Measurements from ENCODE around the gene FAF1. TPM values are rescaled to one million over a fixed set of nuclear protein-coding genes. Genes with fewer than 3 reads are reported as not detected.

FAF1 gene
- total and polyA plus RNA-seq, 9 of the 15 experiments (the other 6 are each of a cell fraction or from before 2014, with no cell fraction given), result 48.7 to 225 (median 118) TPM

DNA sequence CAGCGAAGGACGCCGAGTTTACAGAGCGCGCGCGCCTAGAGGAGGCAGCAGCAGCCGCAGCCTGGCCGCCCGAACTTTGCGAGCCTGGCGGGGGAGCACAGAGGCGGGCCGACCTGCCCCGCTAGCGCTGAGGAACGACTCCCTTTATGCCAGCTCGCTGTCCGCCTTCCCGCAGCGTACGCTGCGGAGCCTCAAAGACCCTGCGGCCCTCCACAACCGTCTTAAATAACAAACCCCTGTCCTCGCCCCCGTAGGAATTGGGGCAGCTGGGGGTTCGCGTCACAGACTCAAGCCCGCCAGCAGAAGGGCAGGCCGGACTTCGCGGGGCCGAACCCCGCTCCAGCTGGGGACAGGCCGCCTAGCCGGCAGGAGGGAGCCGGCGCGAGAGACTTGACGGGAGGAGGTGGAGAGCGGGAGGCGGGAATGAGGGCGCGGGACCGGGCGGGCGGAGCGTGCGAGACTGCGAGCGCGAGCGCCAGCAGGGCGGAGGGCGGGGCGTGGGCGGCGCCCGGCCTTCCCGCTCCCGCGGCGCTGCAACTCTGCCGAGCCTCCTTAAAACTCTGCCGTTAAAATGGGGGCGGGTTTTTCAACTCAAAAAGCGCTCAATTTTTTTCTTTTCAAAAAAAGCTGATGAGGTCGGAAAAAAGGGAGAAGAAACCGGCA is 8.2 kb upstream of the FAF1 start (continued):
- TF ChIP-seq, protein P1, sequence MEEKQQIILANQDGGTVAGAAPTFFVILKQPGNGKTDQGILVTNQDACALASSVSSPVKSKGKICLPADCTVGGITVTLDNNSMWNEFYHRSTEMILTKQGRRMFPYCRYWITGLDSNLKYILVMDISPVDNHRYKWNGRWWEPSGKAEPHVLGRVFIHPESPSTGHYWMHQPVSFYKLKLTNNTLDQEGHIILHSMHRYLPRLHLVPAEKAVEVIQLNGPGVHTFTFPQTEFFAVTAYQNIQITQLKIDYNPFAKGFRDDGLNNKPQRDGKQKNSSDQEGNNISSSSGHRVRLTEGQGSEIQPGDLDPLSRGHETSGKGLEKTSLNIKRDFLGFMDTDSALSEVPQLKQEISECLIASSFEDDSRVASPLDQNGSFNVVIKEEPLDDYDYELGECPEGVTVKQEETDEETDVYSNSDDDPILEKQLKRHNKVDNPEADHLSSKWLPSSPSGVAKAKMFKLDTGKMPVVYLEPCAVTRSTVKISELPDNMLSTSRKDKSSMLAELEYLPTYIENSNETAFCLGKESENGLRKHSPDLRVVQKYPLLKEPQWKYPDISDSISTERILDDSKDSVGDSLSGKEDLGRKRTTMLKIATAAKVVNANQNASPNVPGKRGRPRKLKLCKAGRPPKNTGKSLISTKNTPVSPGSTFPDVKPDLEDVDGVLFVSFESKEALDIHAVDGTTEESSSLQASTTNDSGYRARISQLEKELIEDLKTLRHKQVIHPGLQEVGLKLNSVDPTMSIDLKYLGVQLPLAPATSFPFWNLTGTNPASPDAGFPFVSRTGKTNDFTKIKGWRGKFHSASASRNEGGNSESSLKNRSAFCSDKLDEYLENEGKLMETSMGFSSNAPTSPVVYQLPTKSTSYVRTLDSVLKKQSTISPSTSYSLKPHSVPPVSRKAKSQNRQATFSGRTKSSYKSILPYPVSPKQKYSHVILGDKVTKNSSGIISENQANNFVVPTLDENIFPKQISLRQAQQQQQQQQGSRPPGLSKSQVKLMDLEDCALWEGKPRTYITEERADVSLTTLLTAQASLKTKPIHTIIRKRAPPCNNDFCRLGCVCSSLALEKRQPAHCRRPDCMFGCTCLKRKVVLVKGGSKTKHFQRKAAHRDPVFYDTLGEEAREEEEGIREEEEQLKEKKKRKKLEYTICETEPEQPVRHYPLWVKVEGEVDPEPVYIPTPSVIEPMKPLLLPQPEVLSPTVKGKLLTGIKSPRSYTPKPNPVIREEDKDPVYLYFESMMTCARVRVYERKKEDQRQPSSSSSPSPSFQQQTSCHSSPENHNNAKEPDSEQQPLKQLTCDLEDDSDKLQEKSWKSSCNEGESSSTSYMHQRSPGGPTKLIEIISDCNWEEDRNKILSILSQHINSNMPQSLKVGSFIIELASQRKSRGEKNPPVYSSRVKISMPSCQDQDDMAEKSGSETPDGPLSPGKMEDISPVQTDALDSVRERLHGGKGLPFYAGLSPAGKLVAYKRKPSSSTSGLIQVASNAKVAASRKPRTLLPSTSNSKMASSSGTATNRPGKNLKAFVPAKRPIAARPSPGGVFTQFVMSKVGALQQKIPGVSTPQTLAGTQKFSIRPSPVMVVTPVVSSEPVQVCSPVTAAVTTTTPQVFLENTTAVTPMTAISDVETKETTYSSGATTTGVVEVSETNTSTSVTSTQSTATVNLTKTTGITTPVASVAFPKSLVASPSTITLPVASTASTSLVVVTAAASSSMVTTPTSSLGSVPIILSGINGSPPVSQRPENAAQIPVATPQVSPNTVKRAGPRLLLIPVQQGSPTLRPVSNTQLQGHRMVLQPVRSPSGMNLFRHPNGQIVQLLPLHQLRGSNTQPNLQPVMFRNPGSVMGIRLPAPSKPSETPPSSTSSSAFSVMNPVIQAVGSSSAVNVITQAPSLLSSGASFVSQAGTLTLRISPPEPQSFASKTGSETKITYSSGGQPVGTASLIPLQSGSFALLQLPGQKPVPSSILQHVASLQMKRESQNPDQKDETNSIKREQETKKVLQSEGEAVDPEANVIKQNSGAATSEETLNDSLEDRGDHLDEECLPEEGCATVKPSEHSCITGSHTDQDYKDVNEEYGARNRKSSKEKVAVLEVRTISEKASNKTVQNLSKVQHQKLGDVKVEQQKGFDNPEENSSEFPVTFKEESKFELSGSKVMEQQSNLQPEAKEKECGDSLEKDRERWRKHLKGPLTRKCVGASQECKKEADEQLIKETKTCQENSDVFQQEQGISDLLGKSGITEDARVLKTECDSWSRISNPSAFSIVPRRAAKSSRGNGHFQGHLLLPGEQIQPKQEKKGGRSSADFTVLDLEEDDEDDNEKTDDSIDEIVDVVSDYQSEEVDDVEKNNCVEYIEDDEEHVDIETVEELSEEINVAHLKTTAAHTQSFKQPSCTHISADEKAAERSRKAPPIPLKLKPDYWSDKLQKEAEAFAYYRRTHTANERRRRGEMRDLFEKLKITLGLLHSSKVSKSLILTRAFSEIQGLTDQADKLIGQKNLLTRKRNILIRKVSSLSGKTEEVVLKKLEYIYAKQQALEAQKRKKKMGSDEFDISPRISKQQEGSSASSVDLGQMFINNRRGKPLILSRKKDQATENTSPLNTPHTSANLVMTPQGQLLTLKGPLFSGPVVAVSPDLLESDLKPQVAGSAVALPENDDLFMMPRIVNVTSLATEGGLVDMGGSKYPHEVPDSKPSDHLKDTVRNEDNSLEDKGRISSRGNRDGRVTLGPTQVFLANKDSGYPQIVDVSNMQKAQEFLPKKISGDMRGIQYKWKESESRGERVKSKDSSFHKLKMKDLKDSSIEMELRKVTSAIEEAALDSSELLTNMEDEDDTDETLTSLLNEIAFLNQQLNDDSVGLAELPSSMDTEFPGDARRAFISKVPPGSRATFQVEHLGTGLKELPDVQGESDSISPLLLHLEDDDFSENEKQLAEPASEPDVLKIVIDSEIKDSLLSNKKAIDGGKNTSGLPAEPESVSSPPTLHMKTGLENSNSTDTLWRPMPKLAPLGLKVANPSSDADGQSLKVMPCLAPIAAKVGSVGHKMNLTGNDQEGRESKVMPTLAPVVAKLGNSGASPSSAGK (IDR thresholded peaks at IDR 0.05), result peak; percentile 93
- TF ChIP-seq U2AF1 (optimal IDR thresholded peaks at IDR 0.05; ENCODE audit: low read depth, low read length), result no peak
- peak; percentile 87 for TF ChIP-seq CBFB (CRISPR knock-in tag; IDR thresholded peaks at IDR 0.05)
- TF ChIP-seq, protein P2, sequence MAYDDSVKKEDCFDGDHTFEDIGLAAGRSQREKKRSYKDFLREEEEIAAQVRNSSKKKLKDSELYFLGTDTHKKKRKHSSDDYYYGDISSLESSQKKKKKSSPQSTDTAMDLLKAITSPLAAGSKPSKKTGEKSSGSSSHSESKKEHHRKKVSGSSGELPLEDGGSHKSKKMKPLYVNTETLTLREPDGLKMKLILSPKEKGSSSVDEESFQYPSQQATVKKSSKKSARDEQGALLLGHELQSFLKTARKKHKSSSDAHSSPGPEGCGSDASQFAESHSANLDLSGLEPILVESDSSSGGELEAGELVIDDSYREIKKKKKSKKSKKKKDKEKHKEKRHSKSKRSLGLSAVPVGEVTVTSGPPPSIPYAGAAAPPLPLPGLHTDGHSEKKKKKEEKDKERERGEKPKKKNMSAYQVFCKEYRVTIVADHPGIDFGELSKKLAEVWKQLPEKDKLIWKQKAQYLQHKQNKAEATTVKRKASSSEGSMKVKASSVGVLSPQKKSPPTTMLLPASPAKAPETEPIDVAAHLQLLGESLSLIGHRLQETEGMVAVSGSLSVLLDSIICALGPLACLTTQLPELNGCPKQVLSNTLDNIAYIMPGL (CRISPR knock-in tag; IDR thresholded peaks at IDR 0.05), result peak; percentile 93
- TF ChIP-seq HDGF (IDR thresholded peaks at IDR 0.05), result no peak
- no peak for TF ChIP-seq ZNF79 (CRISPR knock-in tag; IDR thresholded peaks at IDR 0.05; ENCODE audit: low read depth)
- TF ChIP-seq HEY1 (CRISPR knock-in tag; IDR thresholded peaks at IDR 0.05; ENCODE audit: borderline replicate concordance), result no peak
- no peak for TF ChIP-seq CBX8 (IDR thresholded peaks at IDR 0.05; ENCODE audit: borderline replicate concordance, extremely low read depth, low read depth, low read length, poor library complexity, severe bottlenecking)
- TF ChIP-seq, protein P3, sequence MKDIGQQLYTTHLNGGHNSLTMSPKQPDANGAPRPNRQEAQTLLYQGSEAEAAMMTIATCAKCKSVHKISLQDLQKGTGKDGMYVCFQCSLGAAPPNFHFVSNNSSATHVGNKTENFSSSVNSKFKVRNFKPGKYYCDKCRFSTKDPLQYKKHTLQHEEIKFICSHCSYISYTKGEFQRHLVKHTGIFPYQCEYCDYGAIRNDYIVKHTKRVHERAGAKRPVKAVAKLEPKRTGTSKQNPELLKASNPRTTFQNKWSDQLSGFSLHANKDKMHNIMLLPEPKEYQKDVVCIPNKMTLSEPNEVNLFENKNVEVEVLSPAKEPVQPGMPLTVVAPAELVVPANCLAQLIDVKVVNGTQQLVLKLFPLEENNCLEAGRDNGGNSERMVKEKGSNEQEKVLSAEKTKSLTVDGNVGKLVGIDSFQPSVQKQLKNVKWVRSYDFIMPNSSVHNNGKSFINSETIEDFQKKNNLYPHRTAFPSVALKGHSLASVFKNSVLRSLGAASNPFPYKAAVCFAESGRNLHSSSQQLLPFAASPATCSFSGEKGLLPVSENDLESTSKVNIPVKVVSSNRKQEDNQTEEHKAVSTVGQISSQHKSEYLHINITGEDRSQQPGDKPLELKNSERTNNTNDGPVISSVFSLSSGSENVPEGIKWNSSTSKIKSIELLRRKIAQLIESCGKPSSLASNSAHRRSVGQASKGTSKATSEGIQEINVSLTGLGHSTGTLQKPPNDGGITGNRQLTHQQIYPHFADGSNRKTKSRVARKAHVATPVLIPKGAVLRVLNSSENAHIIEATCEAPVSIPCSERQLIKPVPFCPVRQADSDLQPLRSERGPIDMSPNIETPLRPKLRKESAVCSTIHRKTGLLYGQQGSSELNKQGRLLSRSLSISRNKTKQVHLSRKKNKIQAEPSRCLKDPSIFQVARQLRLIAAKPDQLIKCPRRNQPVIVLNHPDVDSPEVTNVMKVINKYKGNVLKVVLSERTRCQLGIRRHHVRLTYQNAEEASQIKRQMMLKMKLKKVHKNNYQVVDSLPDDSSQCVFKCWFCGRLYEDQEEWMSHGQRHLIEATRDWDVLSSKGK (CRISPR knock-in tag; IDR thresholded peaks at IDR 0.05), result no peak
- no peak for TF ChIP-seq MCM3 (IDR thresholded peaks at IDR 0.05)

Data from K562 (cell line).